Activated CD8-positive, alpha-beta memory T cell treated with anti-CD3 and anti-CD28 coated beads for 4 hours (primary cell): ENCODE results near the gene C6orf47.

Source experiments
- DNase-seq, 2 donors: peaks; one replicate each; pipeline ENCODE4 v3.0.0-alpha.2; 2020; ENCODE audit warnings: low read depth in 2 of 2

The C6orf47 gene

GRCh38 chr6:31636698-31637596 lies 23.6 kb downstream of the C6orf47 start:
- DNase-seq: no peak

- no peak for DNase-seq
These were observed 25.5 kb downstream of the C6orf47 start for GRCh38 chr6:31634969-31635575.

- no peak for DNase-seq
These were observed 26.4 kb downstream of the C6orf47 start for GRCh38 chr6:31634131-31634530.

- DNase-seq: no peak
These were observed 27.1 kb downstream of the C6orf47 start for GRCh38 chr6:31633447-31633846.

DNA sequence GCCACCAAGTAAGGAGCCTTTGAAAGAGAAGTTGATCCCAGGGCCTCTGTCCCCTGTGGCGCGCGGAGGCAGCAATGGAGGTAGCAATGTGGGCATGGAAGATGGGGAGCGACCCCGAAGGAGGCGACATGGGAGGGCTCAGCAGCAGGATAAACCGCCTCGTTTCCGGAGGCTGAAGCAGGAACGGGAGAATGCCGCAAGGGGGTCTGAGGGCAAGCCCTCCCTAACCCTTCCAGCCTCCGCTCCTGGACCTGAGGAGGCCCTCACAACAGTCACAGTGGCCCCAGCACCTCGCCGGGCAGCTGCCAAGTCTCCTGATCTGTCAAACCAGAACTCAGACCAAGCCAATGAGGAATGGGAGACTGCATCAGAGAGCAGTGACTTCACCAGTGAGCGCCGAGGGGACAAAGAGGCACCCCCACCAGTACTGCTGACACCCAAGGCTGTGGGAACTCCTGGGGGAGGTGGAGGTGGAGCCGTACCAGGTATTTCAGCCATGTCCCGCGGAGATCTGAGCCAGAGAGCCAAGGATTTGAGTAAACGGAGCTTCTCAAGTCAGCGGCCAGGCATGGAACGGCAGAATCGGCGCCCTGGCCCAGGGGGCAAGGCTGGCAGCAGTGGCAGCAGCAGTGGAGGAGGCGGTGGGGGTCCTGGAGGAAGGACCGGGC lies 28.2 kb downstream of the C6orf47 start:
- DNase-seq: no peak

GRCh38 chr6:31631681-31632278 lies 28.8 kb downstream of the C6orf47 start:
- DNase-seq: no peak

- DNase-seq: no peak
These were observed 29.4 kb downstream of the C6orf47 start for GRCh38 chr6:31631209-31631608.

DNA sequence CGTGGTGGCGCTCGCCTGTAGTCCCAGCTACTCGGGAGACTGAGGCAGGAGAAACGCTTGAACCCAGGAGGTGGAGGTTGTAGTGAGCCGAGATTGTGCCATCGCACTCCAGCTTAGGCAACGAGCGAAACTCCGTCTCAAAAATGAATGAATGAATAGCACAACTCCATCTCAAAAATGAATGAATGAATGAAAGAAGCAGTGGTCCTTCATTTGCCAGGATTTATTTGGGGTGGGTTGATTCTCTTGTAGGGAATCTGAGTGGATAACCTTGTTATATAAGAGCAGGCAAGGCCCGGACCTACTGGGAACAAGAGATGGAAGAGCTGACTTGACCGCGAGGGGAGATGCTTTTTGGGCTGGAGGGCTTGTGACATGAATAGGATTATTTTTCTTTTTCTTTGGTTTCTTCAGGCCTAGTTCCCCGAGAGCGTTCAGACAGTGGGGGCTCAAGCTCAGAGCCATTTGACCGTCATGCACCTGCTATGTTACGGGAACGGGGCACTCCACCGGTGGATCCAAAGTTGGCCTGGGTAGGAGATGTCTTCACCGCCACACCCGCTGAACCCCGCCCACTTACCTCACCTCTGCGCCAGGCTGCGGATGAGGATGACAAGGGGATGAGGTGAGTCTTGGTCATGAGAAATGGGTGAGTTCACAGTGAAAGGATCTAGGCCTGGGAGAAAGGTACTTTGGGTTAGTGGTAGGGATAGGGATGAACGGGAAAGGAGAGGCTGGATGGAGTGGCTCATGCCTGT lies 30.2 kb downstream of the C6orf47 start:
- no peak for DNase-seq

- no peak for DNase-seq
These were observed 31.6 kb downstream of the C6orf47 start for GRCh38 chr6:31629014-31629413.

DNA sequence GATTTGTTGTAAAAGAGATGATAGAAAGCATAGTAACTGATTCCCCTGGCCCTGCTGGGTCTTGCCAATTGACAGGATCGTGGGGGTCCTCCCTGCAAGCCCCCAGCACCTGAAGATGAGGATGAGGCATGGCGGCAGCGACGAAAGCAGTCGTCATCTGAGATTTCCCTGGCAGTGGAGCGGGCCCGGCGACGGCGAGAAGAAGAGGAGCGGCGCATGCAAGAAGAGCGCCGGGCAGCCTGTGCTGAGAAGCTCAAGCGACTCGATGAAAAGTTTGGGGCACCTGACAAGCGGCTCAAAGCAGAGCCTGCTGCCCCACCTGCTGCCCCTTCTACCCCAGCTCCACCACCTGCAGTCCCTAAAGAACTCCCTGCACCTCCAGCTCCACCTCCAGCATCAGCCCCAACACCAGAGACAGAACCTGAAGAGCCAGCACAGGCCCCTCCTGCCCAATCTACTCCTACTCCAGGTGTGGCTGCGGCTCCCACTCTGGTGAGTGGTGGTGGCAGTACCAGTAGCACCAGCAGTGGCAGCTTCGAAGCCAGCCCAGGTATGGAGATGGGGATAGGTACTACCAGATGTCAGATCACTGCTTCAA lies 32.8 kb downstream of the C6orf47 start:
- DNase-seq: no peak

DNA sequence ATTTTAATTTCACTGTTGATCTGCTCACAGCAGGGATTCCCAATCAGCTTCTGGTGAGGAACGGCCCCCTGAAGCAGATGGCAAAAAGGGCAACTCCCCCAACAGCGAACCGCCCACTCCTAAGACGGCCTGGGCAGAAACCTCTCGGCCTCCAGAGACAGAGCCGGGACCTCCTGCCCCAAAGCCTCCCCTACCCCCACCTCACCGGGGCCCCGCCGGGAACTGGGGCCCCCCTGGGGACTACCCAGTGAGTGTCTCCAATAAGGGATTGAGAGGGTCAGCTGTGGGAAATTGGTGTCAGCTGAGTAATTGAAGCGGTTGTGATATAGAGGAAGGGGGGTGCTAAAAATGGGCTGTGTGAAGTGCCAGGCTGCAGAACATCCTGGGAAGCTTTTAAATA lies 33.6 kb downstream of the C6orf47 start:
- no peak for DNase-seq

DNA sequence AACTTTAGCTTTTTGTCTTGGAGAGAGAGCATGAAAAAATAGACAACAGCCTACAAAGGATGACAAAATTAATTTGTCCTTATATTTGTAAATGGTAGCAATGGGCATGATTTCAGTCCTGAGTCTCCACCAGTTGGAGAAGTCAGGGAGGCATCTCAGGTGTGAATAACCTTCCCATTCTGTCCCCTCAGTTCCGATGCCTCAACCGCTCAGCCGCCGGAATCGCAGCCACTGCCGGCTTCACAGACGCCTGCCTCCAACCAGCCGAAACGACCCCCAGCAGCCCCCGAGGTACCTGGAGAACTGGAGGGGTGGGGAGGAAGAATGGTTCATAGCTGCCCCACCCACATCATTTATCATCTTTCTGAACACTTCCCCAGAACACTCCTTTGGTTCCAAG lies 36.5 kb downstream of the C6orf47 start:
- DNase-seq: no peak

DNA sequence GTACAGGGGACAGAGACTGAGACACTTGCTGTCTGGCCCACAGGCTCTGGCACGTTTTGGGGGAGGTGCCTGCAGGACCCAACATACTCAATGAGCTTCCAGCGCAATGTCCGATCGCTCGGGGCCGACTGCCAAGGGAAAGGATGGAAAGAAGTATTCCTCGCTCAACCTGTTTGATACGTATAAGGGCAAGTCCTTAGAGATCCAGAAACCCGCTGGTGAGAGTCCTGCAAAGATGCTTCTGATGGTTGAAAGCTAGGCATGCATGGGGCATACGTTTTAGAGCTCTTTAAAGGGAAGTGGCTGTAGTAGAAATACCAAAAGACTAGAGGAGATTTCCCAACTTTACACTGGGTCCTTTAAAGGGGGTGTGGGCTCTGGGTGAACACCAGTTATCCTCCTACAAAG lies 37.9 kb downstream of the C6orf47 start:
- DNase-seq: no peak

DNA sequence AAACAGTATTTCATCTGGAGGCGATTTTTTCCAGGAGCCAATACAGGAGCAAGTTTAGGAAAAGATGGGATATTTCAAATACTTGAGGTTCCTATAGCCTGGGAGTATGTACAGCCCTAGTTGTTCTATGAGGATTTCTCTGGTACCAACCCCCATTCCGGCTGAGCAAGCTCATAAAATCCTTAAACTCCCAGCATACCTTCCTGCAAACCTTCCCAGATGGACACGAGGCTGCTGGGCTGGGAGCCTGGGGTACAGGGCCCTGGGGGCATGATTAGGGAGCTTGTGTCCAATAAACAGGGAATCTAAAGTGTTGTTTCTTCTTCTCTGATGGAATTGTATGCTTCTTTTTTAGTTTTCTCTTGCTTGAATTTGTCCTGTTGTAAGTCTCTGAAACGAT lies 38.6 kb downstream of the C6orf47 start:
- no peak for DNase-seq

DNA sequence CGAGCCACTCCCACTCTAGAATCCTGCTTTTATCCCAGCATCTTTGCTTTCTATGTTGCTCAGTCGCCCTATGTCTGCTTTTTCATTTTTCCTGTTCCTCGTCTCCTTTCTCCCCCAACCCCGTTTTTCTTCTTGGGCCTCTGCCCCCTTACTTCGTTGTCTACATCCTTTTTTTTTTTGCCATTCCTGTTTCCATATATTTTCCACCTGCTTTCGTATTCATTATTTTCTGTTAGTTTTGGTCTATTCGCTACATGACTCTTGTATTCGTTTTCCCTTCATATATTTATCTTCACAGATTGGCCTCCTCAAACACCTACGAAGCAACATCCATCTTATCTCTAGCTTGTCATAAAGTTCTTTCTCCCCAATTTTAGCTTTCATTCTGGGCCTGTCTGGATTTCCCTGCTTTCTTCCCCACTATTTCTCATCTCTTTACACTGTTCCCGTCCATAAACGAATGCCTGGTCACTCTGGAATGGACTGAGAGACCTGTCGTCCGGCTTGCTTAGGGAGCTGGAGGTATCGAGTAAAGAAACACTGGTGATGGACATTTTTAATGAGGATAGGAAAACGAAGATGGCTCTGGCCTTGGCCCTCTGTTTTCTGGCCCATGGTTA lies 39.1 kb downstream of the C6orf47 start:
- DNase-seq: no peak

DNA sequence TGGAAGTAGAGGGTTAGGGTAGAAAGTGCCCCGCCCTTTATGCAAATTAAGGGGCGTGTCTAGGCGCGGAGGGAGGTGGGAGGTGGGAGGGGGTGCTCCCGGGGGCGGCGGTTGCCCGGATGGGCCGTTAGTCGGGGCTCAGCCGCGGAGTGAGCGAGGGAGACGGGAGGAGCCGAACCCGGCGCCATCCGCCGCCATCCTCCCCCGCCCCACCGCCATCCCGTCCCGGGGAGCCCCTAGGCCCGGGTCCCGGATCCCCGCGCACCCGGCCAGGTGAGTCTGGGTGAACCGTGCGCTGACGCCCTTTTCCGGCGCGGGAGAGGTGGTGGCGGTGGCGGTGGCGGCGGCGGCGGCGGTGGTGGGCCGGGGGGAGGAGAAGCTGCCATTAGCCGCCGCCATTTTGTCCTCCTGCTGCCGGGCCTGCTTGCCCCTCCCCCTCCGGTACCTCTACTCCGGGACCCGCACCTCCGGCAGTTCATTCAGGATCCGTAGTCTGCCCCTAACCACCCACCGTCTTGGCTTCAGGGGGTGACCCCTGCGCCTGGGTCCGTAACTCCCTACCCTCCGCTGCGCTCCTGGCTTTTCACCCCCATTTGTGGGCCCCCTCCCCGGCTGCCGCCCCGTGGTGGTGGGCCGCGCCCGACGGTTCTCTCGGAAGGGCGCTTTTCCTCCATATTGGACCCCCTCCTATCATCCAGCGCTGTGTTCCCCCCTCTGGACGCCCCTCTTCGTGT lies 39.8 kb downstream of the C6orf47 start, which contains the start of gene PRRC2A:
Gene PRRC2A, plus strand, starts transcription at position 130 of the 734 bp plus-strand sequence. CDS start 2,075 bp downstream, outside the sequence.
- DNase-seq: peak; percentile 64 to 95

GRCh38 chr6:31619805-31620585 lies 40.6 kb downstream of the C6orf47 start:
- peak; percentile 79 to 95 for DNase-seq

GRCh38 chr6:31617010-31617409 lies 43.6 kb downstream of the C6orf47 start:
- DNase-seq: no peak

DNA sequence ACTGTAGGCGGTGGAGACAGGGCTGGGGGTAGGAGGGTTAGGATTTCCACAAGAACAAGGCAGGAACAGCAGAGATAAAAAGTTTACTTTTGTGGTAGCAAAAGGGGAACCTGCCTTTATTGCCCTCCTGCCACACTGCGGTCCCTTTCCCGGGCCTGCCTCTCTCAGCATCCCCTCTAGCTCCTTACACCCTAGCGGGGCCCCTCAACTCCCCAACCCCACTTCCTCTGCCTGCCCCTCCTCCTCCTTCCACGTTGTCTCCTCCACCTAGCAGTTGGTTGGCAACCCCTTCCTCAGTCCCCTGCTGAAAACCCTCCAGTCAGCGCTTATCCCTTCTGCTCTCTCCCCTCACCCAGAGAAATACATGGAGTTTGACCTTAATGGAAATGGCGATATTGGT lies 44.8 kb downstream of the C6orf47 start:
- DNase-seq: no peak
